Measurements from ENCODE around the gene TMEM92. TPM values are rescaled to one million over a fixed set of nuclear protein-coding genes. Genes with fewer than 3 reads are reported as not detected.

The TMEM92 gene
- total RNA-seq, 2 experiments from 2014 or later = not detected

- intact Hi-C loops (cut with micrococcal nuclease) = no loop called here
- DNase-seq = no peak
- no peak overlapping the region for H3K27ac Mint-ChIP-seq
- no peaks in the 10 kb centered on the region for H3K4me1 Mint-ChIP-seq (ENCODE audit: low read depth)
- no peaks in the 10 kb centered on the region for H3K36me3 Mint-ChIP-seq (ENCODE audit: low read depth)
- H3K4me3 Mint-ChIP-seq = no peak overlapping the region
- peaks cover 5% of the 10 kb centered on the region for H3K27me3 Mint-ChIP-seq (ENCODE audit: low read depth)
- CTCF ChIA-PET = interaction anchor here (0.7 kb wide), 1 partner anchor 12 kb away, joined by 3 read pairs; no protein-coding TSS in a partner anchor
- H3K9me3 Mint-ChIP-seq = no peaks in the 10 kb centered on the region
These were observed 9.8 kb upstream of the TMEM92 start for GRCh38 chr17:50264263-50265113.

GRCh38 chr17:50265212-50265611 is 9.1 kb upstream of the TMEM92 start:
- CTCF ChIA-PET = interaction anchor here (0.7 to 12.9 kb wide), 3 partner anchors 13 to 62 kb away, joined by 3 to 225 read pairs (median 4); partner anchors contain the start of gene COL1A1
- intact Hi-C loops (cut with micrococcal nuclease) = no loop called here
- Mint-ChIP-seq H3K27me3 (ENCODE audit: low read depth) (peaks cover 5% of the 10 kb centered on the region), H3K4me3 (no peak overlapping the region), H3K9me3 (no peaks in the 10 kb centered on the region), H3K4me1 (ENCODE audit: low read depth) (no peaks in the 10 kb centered on the region), H3K36me3 (ENCODE audit: low read depth) (no peaks in the 10 kb centered on the region), H3K27ac (no peak overlapping the region)
- DNase-seq = no peak

- no peaks in the 10 kb centered on the region for H3K9me3 Mint-ChIP-seq
- no peak for DNase-seq
- peaks cover 5% of the 10 kb centered on the region for H3K27me3 Mint-ChIP-seq (ENCODE audit: low read depth)
- intact Hi-C loops (cut with micrococcal nuclease) = no loop called here
- no peaks in the 10 kb centered on the region for H3K4me1 Mint-ChIP-seq (ENCODE audit: low read depth)
- no peaks in the 10 kb centered on the region for H3K36me3 Mint-ChIP-seq (ENCODE audit: low read depth)
- H3K4me3 Mint-ChIP-seq = no peak overlapping the region
- H3K27ac Mint-ChIP-seq = no peak overlapping the region
- CTCF ChIA-PET = interaction anchor here (1.0 to 12.9 kb wide), 2 partner anchors 32 to 63 kb away, joined by 4 to 225 read pairs; partner anchors contain the start of gene COL1A1
These were observed 8.5 kb upstream of the TMEM92 start for GRCh38 chr17:50265690-50266315.

GRCh38 chr17:50266384-50267073 is 7.7 kb upstream of the TMEM92 start:
- intact Hi-C loops (cut with micrococcal nuclease) = no loop called here
- CTCF ChIA-PET = interaction anchor here (1.0 to 12.9 kb wide), 2 partner anchors 31 to 63 kb away, joined by 4 to 225 read pairs; partner anchors contain the start of gene COL1A1
- H3K36me3 Mint-ChIP-seq (ENCODE audit: low read depth) = no peaks in the 10 kb centered on the region
- H3K4me3 Mint-ChIP-seq = no peak overlapping the region
- no peak overlapping the region for H3K27ac Mint-ChIP-seq
- no peaks in the 10 kb centered on the region for H3K9me3 Mint-ChIP-seq
- no peaks in the 10 kb centered on the region for H3K4me1 Mint-ChIP-seq (ENCODE audit: low read depth)
- no peak for DNase-seq
- H3K27me3 Mint-ChIP-seq (ENCODE audit: low read depth) = peaks cover 5% of the 10 kb centered on the region

GRCh38 chr17:50267074-50267841 is 7.0 kb upstream of the TMEM92 start:
- H3K27me3 Mint-ChIP-seq (ENCODE audit: low read depth) = peaks cover 5% of the 10 kb centered on the region
- no peaks in the 10 kb centered on the region for H3K9me3 Mint-ChIP-seq
- no peak for DNase-seq
- H3K4me3 Mint-ChIP-seq = no peak overlapping the region
- peaks cover 2% of the 10 kb centered on the region for H3K4me1 Mint-ChIP-seq (ENCODE audit: low read depth)
- CTCF ChIA-PET = interaction anchor here (1.1 to 12.9 kb wide), 3 partner anchors 30 to 97 kb away, joined by 3 to 225 read pairs (median 4); partner anchors contain the start of gene COL1A1
- intact Hi-C loops (cut with micrococcal nuclease) = no loop called here
- H3K27ac Mint-ChIP-seq = no peak overlapping the region
- no peaks in the 10 kb centered on the region for H3K36me3 Mint-ChIP-seq (ENCODE audit: low read depth)

- no peaks in the 10 kb centered on the region for H3K36me3 Mint-ChIP-seq (ENCODE audit: low read depth)
- peaks cover 10% of the 10 kb centered on the region for H3K27me3 Mint-ChIP-seq (ENCODE audit: low read depth)
- H3K4me1 Mint-ChIP-seq (ENCODE audit: low read depth) = peaks cover 8% of the 10 kb centered on the region
- H3K27ac Mint-ChIP-seq = no peak overlapping the region
- H3K9me3 Mint-ChIP-seq = no peaks in the 10 kb centered on the region
- intact Hi-C loops (cut with micrococcal nuclease) = no loop called here
- CTCF ChIA-PET = interaction anchor here (1.1 to 12.9 kb wide), 3 partner anchors 29 to 98 kb away, joined by 3 to 225 read pairs (median 4); partner anchors contain the start of gene COL1A1
- no peak overlapping the region for H3K4me3 Mint-ChIP-seq
- DNase-seq = no peak
These were observed 6.2 kb upstream of the TMEM92 start for GRCh38 chr17:50268026-50268425.

- no peak for DNase-seq
- no peaks in the 10 kb centered on the region for H3K9me3 Mint-ChIP-seq
- intact Hi-C loops (cut with micrococcal nuclease) = no loop called here
- H3K27ac Mint-ChIP-seq = no peak overlapping the region
- H3K27me3 Mint-ChIP-seq (ENCODE audit: low read depth) = peaks cover 5% of the 10 kb centered on the region
- H3K36me3 Mint-ChIP-seq (ENCODE audit: low read depth) = no peaks in the 10 kb centered on the region
- no peak overlapping the region for H3K4me3 Mint-ChIP-seq
- peaks cover 8% of the 10 kb centered on the region for H3K4me1 Mint-ChIP-seq (ENCODE audit: low read depth)
- CTCF ChIA-PET = interaction anchor here (0.5 to 12.9 kb wide), 7 partner anchors 27 to 174 kb away, joined by 3 to 225 read pairs (median 5); partner anchors contain the start of gene COL1A1
These were observed 5.5 kb upstream of the TMEM92 start for GRCh38 chr17:50268743-50269275.

- no peak overlapping the region for H3K27ac Mint-ChIP-seq
- peak; percentile 86 for DNase-seq
- no peaks in the 10 kb centered on the region for H3K36me3 Mint-ChIP-seq (ENCODE audit: low read depth)
- no peak overlapping the region for H3K4me3 Mint-ChIP-seq
- H3K27me3 Mint-ChIP-seq (ENCODE audit: low read depth) = peaks cover 13% of the 10 kb centered on the region
- no peaks in the 10 kb centered on the region for H3K9me3 Mint-ChIP-seq
- CTCF ChIA-PET = interaction anchor here (0.5 to 12.9 kb wide), 11 partner anchors 13 to 444 kb away, joined by 3 to 225 read pairs (median 3); partner anchors contain the start of gene COL1A1
- peaks cover 13% of the 10 kb centered on the region for H3K4me1 Mint-ChIP-seq (ENCODE audit: low read depth)
- intact Hi-C loops (cut with micrococcal nuclease) = loop anchor here (5.0 kb wide), 1 partner anchor 152 kb away; no protein-coding TSS in a partner anchor
These were observed 4.5 kb upstream of the TMEM92 start for GRCh38 chr17:50269477-50270434.

GRCh38 chr17:50270435-50271362 is 3.6 kb upstream of the TMEM92 start:
- Mint-ChIP-seq H3K27ac (no peak overlapping the region), H3K36me3 (ENCODE audit: low read depth) (no peaks in the 10 kb centered on the region), H3K4me1 (ENCODE audit: low read depth) (peaks cover 13% of the 10 kb centered on the region), H3K27me3 (ENCODE audit: low read depth) (peaks cover 21% of the 10 kb centered on the region), H3K4me3 (no peak overlapping the region), H3K9me3 (no peaks in the 10 kb centered on the region)
- intact Hi-C loops (cut with micrococcal nuclease) = loop anchor here (5.0 kb wide), 1 partner anchor 153 kb away; no protein-coding TSS in a partner anchor
- CTCF ChIA-PET = interaction anchor here (0.6 to 12.9 kb wide), 10 partner anchors 21 to 444 kb away, joined by 3 to 225 read pairs (median 4); partner anchors contain the start of gene COL1A1
- DNase-seq = peak; percentile 4
